DND-41 (cell line): ENCODE data around the gene MYH7.
"Not testable (repeated sequence)": the region's sequence is repeated elsewhere in the genome, so short reads cannot be mapped to it uniquely, and the experiment has no call there.

Source experiments
- EZH2 ChIP-seq: IDR thresholded peaks from 3 replicates; pipeline ENCODE4 v1.6.1; 2012; ENCODE audit warnings: borderline replicate concordance, low read depth, mild to moderate bottlenecking, moderate library complexity, low read length, inconsistent platforms; ENCODE audit not compliant: severe bottlenecking
- TF ChIP-seq, protein P1 (sequence below): IDR thresholded peaks from 2 replicates; pipeline ENCODE4 v1.5.1; 2012; ENCODE audit warnings: borderline replicate concordance, low read length, moderate library complexity, mild to moderate bottlenecking; ENCODE audit not compliant: poor library complexity, severe bottlenecking; ENCODE audit errors: extremely low read depth

DNA sequence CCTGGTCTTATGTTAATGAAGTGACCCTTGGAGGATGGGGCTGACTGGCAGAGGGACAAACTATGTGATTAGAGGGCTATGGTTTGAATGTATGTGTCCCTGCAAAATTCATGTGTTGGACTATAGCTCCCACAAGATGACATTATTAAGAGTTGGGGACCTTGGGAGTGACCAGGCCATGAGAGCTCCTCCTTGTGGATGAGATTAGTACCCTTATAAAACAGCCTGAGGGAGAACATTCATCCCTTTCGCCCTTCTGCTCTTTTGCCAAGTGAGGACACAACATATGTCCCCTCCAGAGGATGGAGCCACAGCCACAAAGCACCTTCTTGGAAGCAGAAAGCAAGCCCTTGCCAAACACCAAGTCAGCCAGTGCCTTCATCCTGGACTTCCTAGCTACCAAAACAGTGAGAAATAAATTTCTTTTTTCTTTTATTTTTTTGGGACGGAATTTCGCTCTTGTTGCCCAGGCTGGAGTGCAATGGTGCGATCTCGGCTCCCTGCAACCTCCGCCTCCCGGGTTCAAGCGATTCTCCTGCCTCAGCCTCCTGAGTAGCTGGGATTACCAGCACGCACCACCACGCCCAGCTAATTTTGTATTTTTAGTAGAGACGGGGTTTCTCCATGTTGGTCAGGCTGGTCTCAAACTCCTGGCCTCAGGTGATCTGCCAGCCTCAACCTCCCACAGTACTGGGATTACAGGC is 21.6 kb upstream of the MYH7 start:
- TF ChIP-seq, protein P1, sequence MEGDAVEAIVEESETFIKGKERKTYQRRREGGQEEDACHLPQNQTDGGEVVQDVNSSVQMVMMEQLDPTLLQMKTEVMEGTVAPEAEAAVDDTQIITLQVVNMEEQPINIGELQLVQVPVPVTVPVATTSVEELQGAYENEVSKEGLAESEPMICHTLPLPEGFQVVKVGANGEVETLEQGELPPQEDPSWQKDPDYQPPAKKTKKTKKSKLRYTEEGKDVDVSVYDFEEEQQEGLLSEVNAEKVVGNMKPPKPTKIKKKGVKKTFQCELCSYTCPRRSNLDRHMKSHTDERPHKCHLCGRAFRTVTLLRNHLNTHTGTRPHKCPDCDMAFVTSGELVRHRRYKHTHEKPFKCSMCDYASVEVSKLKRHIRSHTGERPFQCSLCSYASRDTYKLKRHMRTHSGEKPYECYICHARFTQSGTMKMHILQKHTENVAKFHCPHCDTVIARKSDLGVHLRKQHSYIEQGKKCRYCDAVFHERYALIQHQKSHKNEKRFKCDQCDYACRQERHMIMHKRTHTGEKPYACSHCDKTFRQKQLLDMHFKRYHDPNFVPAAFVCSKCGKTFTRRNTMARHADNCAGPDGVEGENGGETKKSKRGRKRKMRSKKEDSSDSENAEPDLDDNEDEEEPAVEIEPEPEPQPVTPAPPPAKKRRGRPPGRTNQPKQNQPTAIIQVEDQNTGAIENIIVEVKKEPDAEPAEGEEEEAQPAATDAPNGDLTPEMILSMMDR: peak; percentile 26
- TF ChIP-seq EZH2: not testable (repeated sequence)
